HG03432 (cell line): Measurements from ENCODE around the gene SF1.

Source experiments
- ATAC-seq: cut with Tn5 transposase; IDR thresholded peaks from one replicate; pipeline ENCODE4 v1.9.1; 2021; ENCODE audit warnings: mild to moderate bottlenecking, moderate library complexity; ENCODE audit not compliant: unreplicated experiment

The SF1 gene

DNA sequence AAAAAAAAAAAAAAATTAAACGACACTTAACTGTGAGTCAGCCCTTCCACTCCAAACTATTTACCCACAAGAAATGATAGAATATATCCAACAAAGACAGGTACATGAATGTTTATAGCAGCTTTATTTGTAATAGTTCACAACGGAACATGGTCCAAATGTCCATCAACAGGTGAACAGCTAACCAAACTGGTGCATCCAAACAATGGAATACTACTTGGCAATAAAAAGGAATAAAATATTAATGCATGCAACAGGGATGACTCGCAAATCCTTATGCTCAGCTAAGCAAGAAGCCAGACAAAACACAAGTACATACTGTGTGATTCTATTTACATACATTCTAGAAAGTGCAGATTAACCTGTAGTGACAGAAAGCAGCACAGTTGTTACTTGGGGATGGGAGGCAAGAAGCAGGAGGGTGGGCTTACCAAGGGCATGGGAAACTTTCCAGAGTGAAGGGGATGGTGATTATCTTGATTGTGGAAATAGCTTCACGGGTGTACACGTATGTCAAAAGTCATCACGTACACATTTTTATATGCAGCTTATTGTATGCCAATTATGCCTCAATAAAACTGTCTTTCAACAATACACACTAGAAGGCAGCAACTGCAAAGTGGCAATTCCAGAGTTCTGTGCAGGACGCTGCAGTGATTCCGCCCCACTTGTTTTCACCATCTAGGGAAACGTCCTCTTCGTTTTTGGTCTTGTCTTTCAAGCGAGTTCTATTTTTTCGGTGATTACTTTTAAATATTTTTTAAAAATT, 6.7 kb upstream of the SF1 start:
- ATAC-seq = no peak

GRCh38 chr11:64778223-64778472, 194 bp downstream of the SF1 start:
- no peak for ATAC-seq

GRCh38 chr11:64777449-64778222, 706 bp downstream of the SF1 start:
- peak; percentile 25 for ATAC-seq

DNA sequence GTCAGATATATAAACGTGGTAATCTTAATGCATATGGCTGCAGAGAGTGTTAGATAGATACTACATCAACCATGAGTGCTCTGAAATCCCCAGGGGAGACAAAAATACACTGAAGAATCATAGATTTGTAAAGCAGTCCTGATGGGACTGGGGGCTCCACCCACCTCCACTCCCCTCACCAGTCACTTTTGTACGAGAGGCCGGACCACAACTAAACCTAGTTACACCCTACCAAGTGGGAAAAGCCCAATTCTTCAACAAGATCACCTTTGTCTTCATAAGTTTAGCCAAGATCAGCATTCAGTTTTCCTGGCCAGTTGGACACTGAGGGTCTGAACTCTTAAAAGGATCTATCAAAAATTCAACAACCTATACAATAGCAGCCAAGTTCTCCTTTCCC, 1.5 kb downstream of the SF1 start:
- no peak for ATAC-seq

DNA sequence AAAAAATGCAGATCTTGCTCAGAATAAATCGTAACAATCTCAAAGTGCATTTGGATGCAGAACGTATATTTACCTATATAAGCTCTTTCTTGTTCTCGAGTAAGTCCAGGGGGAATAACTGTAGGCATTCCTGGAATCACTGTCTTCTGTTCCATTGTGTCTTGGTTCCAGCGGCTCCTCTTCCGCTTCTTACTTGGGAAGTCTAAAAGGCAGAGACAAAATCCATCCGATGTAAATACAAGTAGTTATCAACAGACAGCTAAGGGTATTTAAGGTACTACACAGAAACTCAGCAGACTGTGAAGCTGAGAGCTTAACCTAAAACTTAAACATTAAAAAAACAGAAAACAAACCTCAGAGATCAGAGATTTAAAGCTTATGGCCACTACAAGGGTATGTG, 1.9 kb downstream of the SF1 start:
- ATAC-seq = no peak

GRCh38 chr11:64774144-64774543, 4.2 kb downstream of the SF1 start:
- no peak for ATAC-seq

DNA sequence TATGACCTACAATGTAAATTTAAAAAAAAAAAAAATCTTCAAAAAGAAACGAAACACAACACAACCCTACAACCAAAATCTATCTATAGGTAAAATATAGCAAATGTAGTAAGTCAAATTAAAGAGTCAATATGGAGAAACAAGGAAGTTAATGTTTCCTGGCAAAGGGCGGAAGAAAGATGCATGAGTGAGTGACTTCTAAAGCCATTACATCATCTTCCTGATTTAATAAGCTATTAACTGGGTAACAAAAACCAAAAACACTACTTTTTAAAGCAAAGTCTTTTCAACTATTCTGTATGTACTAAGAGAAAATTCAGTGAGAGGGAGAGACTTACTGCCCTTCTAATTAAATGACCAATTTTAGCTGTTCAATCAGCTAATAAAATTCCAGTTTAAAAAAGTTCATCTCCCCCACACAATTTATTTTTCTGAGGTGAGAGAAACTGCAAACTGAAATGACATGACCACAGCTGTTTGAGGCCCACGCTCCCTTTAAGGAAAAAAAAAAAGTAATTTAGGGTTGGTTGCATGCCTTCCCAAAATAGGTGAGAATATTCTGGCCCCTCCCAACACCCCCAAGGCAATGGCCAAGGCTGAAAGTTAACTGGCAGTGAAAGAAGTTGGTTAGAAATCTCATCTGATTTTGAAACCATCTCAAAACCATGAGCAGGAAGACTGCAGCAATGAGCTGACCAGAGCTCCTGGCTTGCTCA, 5.9 kb downstream of the SF1 start:
- no peak for ATAC-seq

GRCh38 chr11:64771861-64772260, 6.5 kb downstream of the SF1 start:
- ATAC-seq = no peak

GRCh38 chr11:64770120-64770519, 8.2 kb downstream of the SF1 start:
- ATAC-seq = no peak

DNA sequence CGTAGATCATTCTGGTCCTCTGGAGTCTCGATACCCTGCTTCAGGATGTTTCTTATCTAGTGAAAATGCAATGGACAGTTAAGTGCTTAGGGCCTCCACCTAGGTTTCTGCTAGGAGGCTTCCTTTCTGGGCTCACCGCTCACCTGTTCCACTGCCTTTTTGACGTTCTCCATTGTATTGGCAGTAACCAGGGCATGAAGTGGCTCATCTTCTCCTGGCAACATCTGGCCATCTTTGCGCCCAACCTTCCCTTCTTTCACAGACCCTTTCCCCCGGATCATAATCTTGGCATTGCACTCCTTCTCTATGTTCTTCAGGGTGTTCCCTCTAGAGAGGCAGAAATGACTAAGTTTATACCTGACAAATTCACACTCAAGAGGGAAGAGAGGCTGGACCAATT, 9.1 kb downstream of the SF1 start:
- no peak for ATAC-seq

GRCh38 chr11:64768300-64768694, 10.0 kb downstream of the SF1 start:
- no peak for ATAC-seq

DNA sequence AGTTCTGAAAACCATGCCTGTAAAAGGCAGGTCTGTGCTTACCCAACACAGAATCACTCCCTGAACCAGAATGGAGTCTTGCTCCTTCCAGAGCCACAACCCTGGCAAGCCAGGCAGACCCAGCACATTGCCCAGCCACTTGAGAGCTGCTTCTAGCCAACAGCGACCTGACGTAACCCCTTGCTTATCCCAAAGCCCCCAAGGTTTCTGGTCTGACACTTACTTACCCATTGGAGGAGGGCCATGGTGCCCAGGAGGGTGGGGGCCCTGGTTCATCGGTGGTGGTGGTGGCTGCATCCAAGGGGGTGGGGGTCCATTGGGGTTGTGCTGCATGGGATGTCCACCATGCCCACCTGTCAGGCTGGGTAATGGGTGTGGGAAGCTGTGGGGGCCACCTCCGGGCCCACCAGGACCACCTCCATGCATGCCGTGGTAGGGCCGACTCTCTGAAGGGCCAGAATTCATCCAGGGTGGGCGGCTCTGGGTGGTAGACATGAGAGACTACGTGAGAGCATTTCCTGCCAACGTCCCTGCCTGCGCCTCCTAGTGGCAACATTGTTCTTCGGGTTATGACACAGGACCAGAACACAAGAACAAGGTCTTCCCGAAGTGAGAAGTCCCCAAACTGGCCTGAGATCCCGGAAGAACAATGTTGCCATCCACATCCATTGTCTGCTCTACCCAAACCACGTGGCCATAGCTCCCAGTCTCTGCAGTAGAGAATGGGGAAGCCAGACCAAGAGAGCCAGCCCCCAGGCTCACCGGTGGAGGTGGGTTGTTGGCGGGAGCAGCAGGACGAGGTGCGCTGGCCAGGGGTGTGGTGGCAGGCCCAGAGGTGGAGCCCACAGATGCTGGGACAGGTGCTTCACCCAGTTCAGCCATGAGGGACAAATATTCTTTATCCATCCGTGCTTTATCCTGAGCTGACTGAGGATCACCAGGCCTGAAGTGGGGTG, 10.7 kb downstream of the SF1 start:
- ATAC-seq = no peak

DNA sequence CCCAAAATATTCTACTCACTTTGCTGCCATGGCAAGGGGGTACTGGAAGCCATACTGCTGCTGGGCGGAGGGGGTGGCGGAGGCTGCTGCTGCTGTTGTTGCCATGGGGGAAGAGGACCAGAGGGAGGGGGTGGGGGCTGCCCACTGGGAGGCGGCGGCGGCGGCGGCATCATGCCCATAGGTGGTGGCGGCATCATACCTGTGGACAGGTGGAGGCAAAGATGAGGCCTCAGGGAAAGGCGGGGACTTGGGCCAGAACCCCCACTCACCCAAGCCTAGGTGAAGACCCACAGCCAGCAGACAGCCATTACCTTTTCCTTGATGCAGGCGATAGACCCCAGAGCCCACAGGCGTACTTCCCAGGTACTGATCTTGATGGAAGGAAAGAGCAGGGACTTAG, 11.5 kb downstream of the SF1 start:
- no peak for ATAC-seq

GRCh38 chr11:64765851-64766665, 12.3 kb downstream of the SF1 start:
- ATAC-seq = no peak

- ATAC-seq = no peak
Observed at GRCh38 chr11:64765291-64765850, 13.0 kb downstream of the SF1 start.

DNA sequence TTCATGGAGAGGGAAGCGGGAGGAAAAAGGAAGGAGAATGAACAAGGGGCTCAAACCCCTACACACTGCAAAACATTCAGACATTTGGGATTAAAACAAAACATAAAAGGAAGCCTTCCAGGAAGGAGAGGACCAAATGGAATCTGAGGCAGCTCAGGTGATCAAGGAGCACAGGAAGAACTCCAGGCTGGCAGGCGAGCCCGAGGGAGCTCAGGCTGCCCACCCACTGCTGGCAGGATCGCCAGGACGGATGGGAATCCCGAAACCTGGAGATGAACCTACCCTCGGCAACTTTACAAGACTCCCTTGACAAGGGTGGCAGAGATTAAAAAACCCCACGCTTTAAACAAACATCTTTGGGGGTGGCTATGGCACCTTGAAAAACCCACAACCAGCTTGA, 13.6 kb downstream of the SF1 start:
- ATAC-seq = no peak

DNA sequence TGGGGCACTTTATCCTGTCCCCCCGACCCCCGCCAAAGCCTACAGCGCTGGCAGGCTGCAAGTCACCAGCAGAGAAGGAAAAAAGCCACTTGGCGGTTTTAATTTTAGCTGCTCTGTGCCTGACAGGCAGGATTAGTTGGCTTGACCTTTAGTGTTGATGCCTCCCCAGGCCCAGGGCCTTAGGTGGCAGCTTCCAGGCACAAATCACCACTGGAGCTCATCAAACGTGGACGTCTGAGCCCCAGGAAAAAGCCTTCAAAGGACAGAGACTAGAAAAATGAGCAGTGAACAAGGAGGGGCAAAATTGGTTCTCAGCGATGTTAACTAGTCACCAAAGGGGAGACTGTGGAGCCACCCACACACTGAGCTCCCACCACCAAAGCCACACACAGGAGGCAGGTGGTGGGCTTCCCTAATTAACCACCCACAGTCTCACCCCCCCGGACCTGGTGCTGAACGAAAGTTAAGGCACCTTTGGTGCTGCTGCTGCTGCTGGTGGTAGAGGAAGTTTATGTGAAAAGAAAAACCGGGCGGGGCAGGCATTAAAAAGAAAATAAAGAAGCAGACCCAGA, 14.2 kb downstream of the SF1 start:
- ATAC-seq = no peak

DNA sequence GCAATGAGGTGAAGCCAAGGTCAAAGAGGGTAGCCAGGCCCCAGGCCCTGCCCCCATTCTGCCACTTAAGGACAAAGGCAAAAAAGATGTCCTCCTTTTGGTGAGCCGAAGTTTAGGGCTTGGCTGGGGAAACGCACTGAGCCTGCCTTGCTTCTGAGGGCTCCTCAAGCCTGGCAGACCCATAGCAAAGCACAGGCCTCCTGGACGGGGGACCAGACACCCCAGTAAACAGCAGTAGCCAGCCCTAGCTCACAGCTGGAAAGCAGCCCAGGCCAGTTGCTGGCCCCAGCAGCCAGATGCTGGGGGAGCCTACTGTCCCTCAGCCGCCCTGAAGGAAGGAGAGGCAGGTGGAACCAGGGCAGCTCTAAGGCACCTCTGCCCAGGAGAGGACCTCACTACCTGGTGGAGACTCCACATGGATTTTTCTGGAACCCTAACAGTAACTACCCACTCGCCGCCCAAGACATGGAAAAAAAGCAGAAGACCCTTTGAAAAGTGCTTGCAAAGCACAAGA, 14.8 kb downstream of the SF1 start:
- ATAC-seq = no peak
